Large intestine (tissue), 3 donors: ENCODE data around the gene PVR. TPM values are rescaled to one million over a fixed set of nuclear protein-coding genes. Genes with fewer than 3 reads are reported as not detected.
A peak's percentile ranks its signal among the peaks of the same experiment; 100 is the strongest.
"Not testable (repeated sequence)": the region's sequence is repeated elsewhere in the genome, so short reads cannot be mapped to it uniquely, and the experiment has no call there.

Experiments used
- DNase-seq, 2 donors: peaks; one replicate each; pipeline versions ENCODE4 v3.0.0 to v3.0.0-alpha.2; 2013
- H3K27ac ChIP-seq: one replicate; pipeline ENCODE4 v1.5.1; 2013; ENCODE audit warnings: low read length
- H3K27me3 ChIP-seq: 2 replicates; pipeline ENCODE4 v1.6.1; 2013; ENCODE audit warnings: low read length; ENCODE audit not compliant: control insufficient read depth, insufficient read depth
- H3K36me3 ChIP-seq: 2 replicates; pipeline ENCODE4 v1.6.1; 2013; ENCODE audit warnings: low read length; ENCODE audit not compliant: control insufficient read depth, insufficient read depth
- H3K4me1 ChIP-seq: one replicate; pipeline ENCODE4 v1.6.1; 2013; ENCODE audit warnings: low read length; ENCODE audit not compliant: control insufficient read depth, insufficient read depth
- H3K4me3 ChIP-seq: one replicate; pipeline ENCODE4 v1.5.1; 2013; ENCODE audit warnings: low read length
- H3K9me3 ChIP-seq: one replicate; pipeline ENCODE4 v1.6.1; 2013; ENCODE audit warnings: mild to moderate bottlenecking, low read depth, low read length, moderate library complexity; ENCODE audit not compliant: control insufficient read depth
- WGBS: methylation state at CpG from one replicate; pipeline ENCODE4 v1.1.5; 2013; ENCODE audit warnings: low lambda C conversion rate; ENCODE audit not compliant: insufficient coverage; 5-methylcytosine and 5-hydroxymethylcytosine counted together
- polyA plus RNA-seq: library from polyadenylated mRNA; unstranded; fragments of 120-200 nt; gene quantifications from one replicate; pipeline ENCODE4 v1.2.1, GENCODE V29; 2013

The PVR gene
- polyA plus RNA-seq, 1 donor = 101 TPM

GRCh38 chr19:44684396-44684795, 40.7 kb downstream of the PVR start:
- H3K36me3 ChIP-seq = peaks cover 34% of the 10 kb centered on the region
- H3K27ac ChIP-seq, H3K9me3 ChIP-seq, H3K4me3 ChIP-seq, DNase-seq, H3K4me1 ChIP-seq, H3K27me3 ChIP-seq: not testable (repeated sequence)
- WGBS = 86% methylated on average over 2 of the region's 3 CpGs

- H3K4me3 ChIP-seq = no peak overlapping the region
- WGBS = 29% methylated on average over 2 of the region's 25 CpGs
- H3K4me1 ChIP-seq = peaks cover 9% of the 10 kb centered on the region
- peak in 1 of 2 donors; percentile 52 for DNase-seq
- no peaks in the 10 kb centered on the region for H3K27me3 ChIP-seq
- H3K36me3 ChIP-seq = peaks cover 31% of the 10 kb centered on the region
- no peaks in the 10 kb centered on the region for H3K9me3 ChIP-seq
- H3K27ac ChIP-seq = no peak overlapping the region
These were observed 41.5 kb downstream of the PVR start for GRCh38 chr19:44684892-44685863.

GRCh38 chr19:44685877-44686276, 42.2 kb downstream of the PVR start:
- H3K27ac ChIP-seq = no peak overlapping the region
- H3K9me3 ChIP-seq = no peaks in the 10 kb centered on the region
- peaks cover 25% of the 10 kb centered on the region for H3K36me3 ChIP-seq
- H3K4me1 ChIP-seq = peaks cover 9% of the 10 kb centered on the region
- WGBS = no CpG with 5 or more reads among the region's 4 CpGs
- no peak overlapping the region for H3K4me3 ChIP-seq
- H3K27me3 ChIP-seq = no peaks in the 10 kb centered on the region
- DNase-seq = no peak

- no CpG with 5 or more reads among the region's 4 CpGs for WGBS
- peaks cover 18% of the 10 kb centered on the region for H3K4me1 ChIP-seq
These were observed 43.2 kb downstream of the PVR start for GRCh38 chr19:44686896-44687295.

GRCh38 chr19:44687888-44688287, 44.2 kb downstream of the PVR start:
- Histone ChIP-seq H3K4me3 (no peak overlapping the region), H3K36me3 (peaks cover 12% of the 10 kb centered on the region), H3K27me3 (no peaks in the 10 kb centered on the region), H3K27ac (no peak overlapping the region), H3K9me3 (no peaks in the 10 kb centered on the region), H3K4me1 (peaks cover 27% of the 10 kb centered on the region)
- no peak for DNase-seq
- WGBS = 75% methylated on average over 2 of the region's 7 CpGs

More at GRCh38 chr19:44686896-44687295, 43.2 kb downstream of the PVR start:
- Histone ChIP-seq H3K4me3 (no peak overlapping the region), H3K9me3 (no peaks in the 10 kb centered on the region), H3K27ac (no peak overlapping the region), H3K27me3 (no peaks in the 10 kb centered on the region), H3K36me3 (peaks cover 20% of the 10 kb centered on the region)
- no peak for DNase-seq

- no peaks in the 10 kb centered on the region for H3K36me3 ChIP-seq
- peaks cover 4% of the 10 kb centered on the region for H3K9me3 ChIP-seq
- peak; percentile 65 to 74 for DNase-seq
- peak overlapping the region; percentile 40 for H3K27ac ChIP-seq
- no peak overlapping the region for H3K4me3 ChIP-seq
- peaks cover 39% of the 10 kb centered on the region for H3K4me1 ChIP-seq
- no peaks in the 10 kb centered on the region for H3K27me3 ChIP-seq
- no CpG with 5 or more reads among the region's 11 CpGs for WGBS
These were observed 45.8 kb downstream of the PVR start for GRCh38 chr19:44689290-44690130.

GRCh38 chr19:44690131-44690440, 46.4 kb downstream of the PVR start:
- no peaks in the 10 kb centered on the region for H3K27me3 ChIP-seq
- H3K36me3 ChIP-seq = no peaks in the 10 kb centered on the region
- H3K4me1 ChIP-seq = peaks cover 43% of the 10 kb centered on the region
- DNase-seq = no peak
- H3K9me3 ChIP-seq = peaks cover 5% of the 10 kb centered on the region
- WGBS = 100% methylated on average over 2 of the region's 3 CpGs
- no peak overlapping the region for H3K27ac ChIP-seq
- H3K4me3 ChIP-seq = no peak overlapping the region

- WGBS = 50% methylated on average over 1 of the region's 5 CpGs
- Histone ChIP-seq H3K9me3 (peaks cover 5% of the 10 kb centered on the region), H3K4me1 (peaks cover 57% of the 10 kb centered on the region), H3K27me3 (no peaks in the 10 kb centered on the region), H3K27ac (peak overlapping the region; percentile 81), H3K36me3 (no peaks in the 10 kb centered on the region), H3K4me3 (no peak overlapping the region)
- no peak for DNase-seq
These were observed 48.6 kb downstream of the PVR start for GRCh38 chr19:44692379-44692721.

- H3K27me3 ChIP-seq = no peaks in the 10 kb centered on the region
- H3K9me3 ChIP-seq = peaks cover 5% of the 10 kb centered on the region
- H3K36me3 ChIP-seq = no peaks in the 10 kb centered on the region
- peak overlapping the region; percentile 93 for H3K27ac ChIP-seq
- DNase-seq = no peak
- no peak overlapping the region for H3K4me3 ChIP-seq
- no CpG with 5 or more reads among the region's 2 CpGs for WGBS
- H3K4me1 ChIP-seq = peaks cover 59% of the 10 kb centered on the region
These were observed 50.5 kb downstream of the PVR start for GRCh38 chr19:44694184-44694579.

GRCh38 chr19:44696939-44697669, 53.4 kb downstream of the PVR start:
- DNase-seq = no peak
- WGBS = no CpG with 5 or more reads among the region's 22 CpGs

More at GRCh38 chr19:44696939-44697669, 53.4 kb downstream of the PVR start:
- H3K4me1 ChIP-seq = peaks cover 39% of the 10 kb centered on the region
- no peaks in the 10 kb centered on the region for H3K27me3 ChIP-seq
- peaks cover 5% of the 10 kb centered on the region for H3K9me3 ChIP-seq
- no peak overlapping the region for H3K4me3 ChIP-seq
- no peaks in the 10 kb centered on the region for H3K36me3 ChIP-seq
- no peak overlapping the region for H3K27ac ChIP-seq
